Adrenal gland (tissue), 5 donors: ENCODE measurements around the gene SOD1.

Experiments used
- POLR2A ChIP-seq, 2 donors: fragments of 450-650 bp; IDR thresholded peaks; one replicate each; pipeline ENCODE4 v1.6.1; 2017; ENCODE audit warnings: antibody characterized with exemption in 2 of 2, mild to moderate bottlenecking in 2 of 2, moderate library complexity in 1 of 2
- TF ChIP-seq, protein P1 (sequence below), 6 experiments: fragments of 450-650 bp in 4 of 6; fragments of 200-600 bp in 2 of 6; sonication (generic) in 1 of 6; IDR thresholded peaks; 1 replicate in 5 of 6; 2 replicates in 1 of 6; pipeline versions ENCODE4 v1.5.1 to v1.8.0; 2016 to 2021; ENCODE audit warnings: antibody characterized with exemption in 6 of 6, mild to moderate bottlenecking in 2 of 6, moderate library complexity in 1 of 6
- donor health status: DM: no; HTN: no; CAD: no.

DNA sequence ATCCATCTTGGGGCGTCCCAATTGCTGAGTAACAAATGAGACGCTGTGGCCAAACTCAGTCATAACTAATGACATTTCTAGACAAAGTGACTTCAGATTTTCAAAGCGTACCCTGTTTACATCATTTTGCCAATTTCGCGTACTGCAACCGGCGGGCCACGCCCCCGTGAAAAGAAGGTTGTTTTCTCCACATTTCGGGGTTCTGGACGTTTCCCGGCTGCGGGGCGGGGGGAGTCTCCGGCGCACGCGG lies 282 bp upstream of the SOD1 start:
- no peak for TF ChIP-seq POLR2A (IDR thresholded peaks at IDR 0.05)
- TF ChIP-seq, protein P1, sequence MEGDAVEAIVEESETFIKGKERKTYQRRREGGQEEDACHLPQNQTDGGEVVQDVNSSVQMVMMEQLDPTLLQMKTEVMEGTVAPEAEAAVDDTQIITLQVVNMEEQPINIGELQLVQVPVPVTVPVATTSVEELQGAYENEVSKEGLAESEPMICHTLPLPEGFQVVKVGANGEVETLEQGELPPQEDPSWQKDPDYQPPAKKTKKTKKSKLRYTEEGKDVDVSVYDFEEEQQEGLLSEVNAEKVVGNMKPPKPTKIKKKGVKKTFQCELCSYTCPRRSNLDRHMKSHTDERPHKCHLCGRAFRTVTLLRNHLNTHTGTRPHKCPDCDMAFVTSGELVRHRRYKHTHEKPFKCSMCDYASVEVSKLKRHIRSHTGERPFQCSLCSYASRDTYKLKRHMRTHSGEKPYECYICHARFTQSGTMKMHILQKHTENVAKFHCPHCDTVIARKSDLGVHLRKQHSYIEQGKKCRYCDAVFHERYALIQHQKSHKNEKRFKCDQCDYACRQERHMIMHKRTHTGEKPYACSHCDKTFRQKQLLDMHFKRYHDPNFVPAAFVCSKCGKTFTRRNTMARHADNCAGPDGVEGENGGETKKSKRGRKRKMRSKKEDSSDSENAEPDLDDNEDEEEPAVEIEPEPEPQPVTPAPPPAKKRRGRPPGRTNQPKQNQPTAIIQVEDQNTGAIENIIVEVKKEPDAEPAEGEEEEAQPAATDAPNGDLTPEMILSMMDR (IDR thresholded peaks at IDR 0.05), result no peak
